Transverse colon (tissue), 4 donors: ENCODE measurements around the gene AGRN.

ENCODE experiments used
- CTCF ChIP-seq, 5 experiments: fragments of 200-600 bp in 3 of 5; fragments of 450-650 bp in 2 of 5; sonication (generic) in 3 of 5; IDR thresholded peaks; 1 replicate in 2 of 5; 2 replicates in 3 of 5; pipeline ENCODE4 v1.5.1; 2016 to 2017; ENCODE audit warnings: antibody characterized with exemption in 5 of 5, inconsistent platforms in 3 of 5, mild to moderate bottlenecking in 2 of 5, moderate library complexity in 1 of 5
- POLR2A ChIP-seq: fragments of 450-650 bp; IDR thresholded peaks from one replicate; pipeline ENCODE4 v1.6.1; 2016; ENCODE audit warnings: antibody characterized with exemption, mild to moderate bottlenecking, moderate library complexity
- POLR2AphosphoS5 ChIP-seq, 3 donors: sonication (generic); formaldehyde crosslinking; IDR thresholded peaks; one replicate each; pipeline ENCODE4 v1.6.1; 2016; ENCODE audit warnings: antibody characterized with exemption in 3 of 3

DNA sequence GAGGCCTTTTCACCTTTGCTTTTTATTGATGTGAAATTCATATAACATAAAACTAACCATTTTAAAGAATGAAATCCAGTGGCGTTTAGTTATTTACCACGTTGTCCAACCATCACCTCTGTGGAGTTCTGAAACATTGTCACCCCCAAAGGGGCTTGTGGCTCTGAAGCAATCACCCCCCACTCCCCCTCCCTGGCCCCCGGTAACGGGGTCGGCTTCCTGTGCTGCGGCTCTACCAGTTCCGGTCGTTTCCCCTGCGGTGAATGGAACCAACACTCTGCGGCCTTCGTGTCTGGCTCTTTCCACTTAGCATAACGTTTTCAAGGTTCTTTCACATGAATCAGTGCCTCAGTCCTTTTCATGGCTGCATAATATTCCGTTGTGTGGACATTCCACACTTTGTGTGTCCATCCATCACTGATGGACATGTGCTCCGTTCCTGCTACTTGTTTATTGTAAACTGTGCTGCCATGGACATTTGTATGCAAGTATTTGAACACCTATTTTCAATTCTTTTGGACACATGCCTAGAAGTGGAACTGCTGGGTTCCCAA is 8.4 kb upstream of the AGRN start:
- TF ChIP-seq POLR2AphosphoS5 (IDR thresholded peaks at IDR 0.05) (no peak), CTCF (IDR thresholded peaks at IDR 0.05) (no peak), POLR2A (no peak)
